Embryonic facial prominence (tissue), 1 donor: ENCODE results near the gene CCDC149.

Source experiments
- DNase-seq: peaks from one replicate; pipeline ENCODE4 v3.0.0-alpha.2; 2016; ENCODE audit errors: extremely low spot score

CCDC149 gene

DNA sequence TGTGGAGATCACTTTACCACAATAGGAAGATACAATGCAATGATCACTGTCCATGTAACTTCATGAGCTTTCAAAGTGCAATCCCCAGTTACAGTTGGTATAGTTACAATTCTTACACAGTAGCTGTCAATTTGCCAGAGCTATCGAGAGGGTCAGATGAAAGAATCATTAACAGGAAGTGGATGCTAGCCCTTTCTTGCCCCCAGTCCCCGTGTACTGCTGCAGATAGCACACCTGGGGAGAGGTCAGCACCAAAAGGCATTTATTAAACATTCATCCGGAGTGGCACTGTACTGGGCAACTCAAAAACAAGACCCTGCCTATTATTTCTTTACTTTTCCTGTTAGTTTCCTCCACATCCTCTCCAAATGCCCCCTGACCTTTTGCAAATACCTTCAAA is 69.7 kb downstream of the CCDC149 start:
- no peak for DNase-seq

DNA sequence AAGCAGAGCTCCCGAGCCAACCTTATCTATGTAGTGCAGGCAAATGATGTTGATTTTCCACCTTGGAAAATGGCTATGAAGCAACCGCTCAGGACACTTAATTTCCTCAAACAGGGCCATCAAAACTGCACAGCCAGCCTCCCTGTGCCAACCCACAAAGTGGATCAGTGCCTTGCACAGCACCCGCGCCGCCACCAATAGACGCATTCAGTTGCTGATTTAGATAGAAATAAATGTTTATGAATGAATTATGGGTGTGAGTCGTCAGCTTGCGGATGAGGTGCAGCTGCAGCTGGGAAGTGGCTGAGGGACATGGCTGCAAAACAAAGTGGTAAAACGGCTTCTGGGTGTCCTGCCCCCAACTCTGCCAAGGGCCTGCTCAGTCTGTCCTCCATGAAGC is 70.5 kb downstream of the CCDC149 start:
- no peak for DNase-seq

DNA sequence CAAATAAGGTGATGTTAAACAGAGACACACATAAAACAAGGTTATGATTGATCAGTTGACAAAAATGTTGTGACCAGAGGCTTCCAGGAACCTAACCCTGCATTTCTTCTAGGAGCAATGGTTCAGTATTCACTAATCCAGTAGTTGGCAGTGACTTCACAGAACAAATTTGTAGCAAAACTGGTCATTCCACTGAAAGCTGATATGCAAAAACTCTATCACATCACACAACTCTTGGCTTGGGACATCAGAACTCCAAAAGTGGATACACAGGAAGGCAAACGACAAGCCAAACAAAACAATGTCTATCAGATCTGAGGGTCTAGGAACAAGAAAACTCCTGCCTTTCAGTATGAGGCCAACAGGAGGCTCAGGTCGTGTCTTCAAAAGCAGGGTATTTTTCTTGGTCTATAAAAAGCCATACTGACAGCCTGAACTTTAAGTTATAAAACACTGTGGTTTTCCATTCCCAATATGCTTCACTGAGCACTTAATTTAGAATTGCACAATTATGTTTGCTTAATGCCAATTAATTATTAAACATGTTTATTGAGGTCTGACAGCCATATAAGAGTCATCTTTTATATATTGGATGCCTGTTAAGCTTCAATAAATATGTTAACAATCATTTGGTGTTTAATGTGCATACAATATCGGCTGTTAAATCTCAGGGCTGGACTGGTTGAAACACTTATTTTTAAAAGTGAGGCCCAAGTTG is 71.9 kb downstream of the CCDC149 start:
- no peak for DNase-seq

DNA sequence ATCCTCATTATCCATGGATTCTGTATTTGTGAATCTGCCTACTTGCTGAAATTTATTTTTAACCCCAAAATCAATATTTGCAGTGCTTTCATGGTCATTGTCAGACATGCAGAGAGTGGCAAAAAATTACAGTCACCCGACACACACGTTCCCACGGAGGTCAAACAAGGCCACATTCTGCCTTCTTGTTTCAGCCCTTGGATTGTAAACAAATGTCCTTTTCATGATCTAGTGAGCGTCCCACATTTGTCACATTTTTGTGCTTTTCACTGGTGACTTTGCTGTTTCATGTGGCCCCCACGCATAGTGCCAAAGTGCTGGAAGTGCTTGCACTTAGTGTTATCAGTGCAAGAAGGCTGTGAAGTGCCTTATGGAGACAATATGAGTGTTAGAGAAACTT is 72.5 kb downstream of the CCDC149 start:
- DNase-seq: no peak

DNA sequence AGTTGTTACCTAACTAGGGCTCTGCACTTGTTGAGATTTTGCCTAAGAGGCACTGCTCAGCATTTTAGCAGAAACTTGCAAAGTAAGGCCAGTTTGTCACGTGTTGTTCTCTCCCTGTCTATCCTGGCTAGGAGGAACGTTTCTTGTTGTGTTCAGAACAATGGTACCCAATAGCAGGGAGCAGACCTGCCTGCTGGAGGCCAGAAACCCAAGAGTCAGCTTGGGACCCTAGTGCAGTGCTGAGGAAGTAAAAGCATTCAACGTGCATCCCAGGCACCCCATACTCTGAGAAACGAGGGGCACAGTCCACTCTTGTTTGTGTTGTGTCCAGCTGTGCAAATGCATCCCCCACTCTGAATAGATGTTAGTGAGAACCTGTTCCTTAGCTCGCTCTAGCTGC is 75.1 kb downstream of the CCDC149 start:
- DNase-seq: no peak

DNA sequence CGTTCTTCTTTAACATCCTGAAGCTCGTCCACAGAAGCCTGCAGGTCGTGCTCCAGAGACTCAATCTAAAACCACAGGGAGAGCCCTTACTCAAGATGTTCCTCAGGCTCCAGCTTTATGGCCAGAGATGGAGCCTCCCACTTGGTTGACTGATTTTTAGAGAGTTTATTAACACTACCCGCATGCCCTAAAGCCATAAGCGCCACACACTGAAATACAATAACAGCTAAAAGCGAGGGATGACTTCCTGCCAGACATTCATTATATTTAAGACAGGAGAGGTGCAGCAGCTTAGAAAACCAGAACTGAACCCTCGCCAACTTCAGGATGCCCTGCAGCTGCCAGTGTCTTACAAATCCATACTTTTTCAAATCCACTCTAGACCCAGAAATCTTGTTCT is 75.5 kb downstream of the CCDC149 start:
- DNase-seq: no peak

DNA sequence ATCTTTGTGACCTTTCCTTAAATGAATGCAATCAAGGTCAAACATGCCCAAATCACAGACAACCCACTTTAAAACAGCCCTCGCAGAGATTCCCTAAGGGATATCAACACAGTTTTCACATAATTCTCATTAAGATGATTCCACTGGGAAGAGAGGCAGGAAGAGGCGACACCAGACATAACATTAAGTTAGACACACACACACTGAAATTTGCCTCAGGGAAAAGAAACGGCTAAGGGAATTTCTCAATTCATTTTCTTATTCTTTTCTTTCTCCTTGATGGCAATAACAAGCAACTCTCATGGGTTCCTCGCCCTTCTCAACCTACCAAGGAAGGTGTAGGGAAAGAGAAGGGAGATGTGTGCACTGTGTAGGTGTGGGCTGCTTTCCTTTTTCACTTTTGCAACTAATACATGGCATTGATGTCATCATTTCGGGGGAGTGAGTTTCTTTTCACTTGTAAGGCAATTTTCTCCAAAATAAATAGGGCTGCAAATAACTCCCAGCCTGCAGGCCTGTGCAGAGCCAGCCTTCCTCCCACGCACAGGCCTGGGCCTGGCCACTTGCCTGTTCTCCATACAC is 76.1 kb downstream of the CCDC149 start:
- no peak for DNase-seq

DNA sequence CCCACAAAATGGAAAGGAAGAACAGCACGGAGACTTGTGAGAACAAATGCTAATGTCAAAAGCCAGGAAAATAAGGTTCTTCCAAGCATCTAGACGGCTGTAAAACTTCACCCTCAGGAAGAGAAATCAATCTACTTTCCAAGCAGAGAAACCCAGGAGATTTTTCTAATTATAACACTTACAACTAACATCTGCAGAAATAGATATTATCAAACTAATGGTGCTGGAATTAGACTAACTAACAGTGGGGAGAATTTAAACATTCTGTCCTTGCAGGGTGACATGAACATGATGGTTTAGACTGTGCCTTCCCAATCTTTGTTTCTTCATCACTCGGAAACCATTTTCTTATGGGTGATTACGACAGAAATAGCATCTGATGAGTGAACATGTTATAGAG is 77.1 kb downstream of the CCDC149 start:
- DNase-seq: no peak

DNA sequence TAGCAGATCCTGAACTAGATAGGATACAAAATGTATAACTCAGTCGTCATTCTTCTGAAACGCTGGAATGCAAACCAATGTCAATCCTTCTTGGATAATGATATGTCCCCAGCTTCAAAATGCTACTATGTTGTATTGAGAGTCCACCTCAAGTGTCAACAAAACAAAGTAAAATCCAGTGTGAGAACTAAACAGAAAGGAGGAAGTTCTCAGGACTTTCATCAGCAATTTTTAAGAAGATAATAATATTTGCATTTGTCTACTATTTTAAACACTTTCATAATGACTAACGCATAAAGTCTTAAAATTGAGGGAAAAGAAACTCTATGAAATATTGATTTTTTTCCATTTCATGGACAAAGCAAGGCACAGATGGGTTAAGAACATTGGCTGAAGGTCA is 81.2 kb downstream of the CCDC149 start:
- no peak for DNase-seq

DNA sequence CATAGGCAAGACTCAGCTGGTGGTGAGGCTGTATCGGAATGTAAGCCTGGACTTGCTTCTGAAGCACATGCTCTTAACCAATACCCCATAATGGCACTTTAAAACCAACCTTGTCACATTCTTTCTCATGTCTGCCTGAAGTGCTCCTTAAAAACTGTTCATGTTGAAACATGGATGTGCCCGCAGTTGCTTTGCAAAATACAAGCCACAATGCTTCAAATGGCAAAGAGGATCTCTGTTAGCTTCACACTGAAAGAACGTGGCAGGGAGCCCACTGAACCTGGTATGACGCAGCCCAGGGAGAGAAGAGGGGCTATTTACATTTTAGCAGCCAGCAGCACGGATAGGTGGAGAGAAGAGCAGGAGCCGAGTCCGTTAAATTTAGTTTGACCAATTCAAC is 88.1 kb downstream of the CCDC149 start:
- no peak for DNase-seq

DNA sequence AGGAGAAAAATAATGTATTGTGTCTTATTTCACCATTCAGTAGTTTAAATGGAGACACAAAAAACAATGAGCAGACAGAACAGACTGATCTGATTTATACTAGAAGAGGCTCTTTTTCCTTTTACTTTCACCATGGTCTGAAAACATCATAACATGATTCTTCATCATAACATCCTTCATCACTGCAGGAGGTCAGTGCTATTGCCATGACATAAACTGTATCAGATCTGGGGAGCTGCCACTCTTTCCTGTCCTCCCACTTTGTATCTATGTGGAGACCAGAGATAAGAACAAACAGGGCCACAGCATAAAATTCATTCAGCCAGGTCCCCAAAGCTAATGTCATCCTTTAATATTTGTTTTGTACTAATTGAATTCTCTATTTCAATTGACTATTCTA is 92.3 kb downstream of the CCDC149 start:
- DNase-seq: no peak

DNA sequence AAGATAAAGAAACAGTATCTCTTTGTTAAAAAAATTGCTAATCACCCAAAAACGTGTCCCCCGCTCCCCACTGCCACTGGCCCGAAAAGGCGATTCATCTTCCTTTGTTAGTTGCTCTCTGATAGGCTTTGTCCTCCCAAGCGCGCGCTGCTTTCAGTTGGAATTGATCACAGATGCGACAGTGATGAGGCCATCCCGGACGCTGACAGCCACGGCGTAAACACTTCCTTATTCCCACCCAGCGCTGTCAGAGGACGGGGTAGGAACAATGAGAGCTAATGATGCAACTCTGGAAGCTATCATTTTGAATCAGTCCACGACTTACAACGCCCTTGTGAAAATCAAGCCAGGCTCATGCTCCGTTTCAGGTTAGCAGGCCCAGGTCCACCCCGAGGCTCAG is 96.0 kb downstream of the CCDC149 start:
- DNase-seq: no peak

DNA sequence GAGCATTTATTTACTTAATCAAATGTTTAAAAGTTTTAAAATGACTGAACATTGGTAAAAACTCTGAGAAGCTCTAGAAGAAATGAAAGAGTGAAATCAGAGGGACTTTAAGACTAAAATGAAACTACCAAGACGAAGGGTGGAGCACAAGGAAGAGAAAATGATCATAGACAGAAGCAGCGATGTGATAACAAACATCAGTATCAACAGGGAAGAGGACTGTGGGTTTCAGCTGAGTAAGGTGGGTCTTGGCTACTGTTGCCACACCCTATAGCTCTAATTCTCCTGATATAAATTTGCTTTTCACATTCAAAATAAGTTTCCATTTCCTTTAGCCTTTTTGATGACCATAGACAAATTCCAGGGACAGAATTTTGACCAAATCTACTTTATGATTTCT is 99.1 kb downstream of the CCDC149 start:
- DNase-seq: no peak

DNA sequence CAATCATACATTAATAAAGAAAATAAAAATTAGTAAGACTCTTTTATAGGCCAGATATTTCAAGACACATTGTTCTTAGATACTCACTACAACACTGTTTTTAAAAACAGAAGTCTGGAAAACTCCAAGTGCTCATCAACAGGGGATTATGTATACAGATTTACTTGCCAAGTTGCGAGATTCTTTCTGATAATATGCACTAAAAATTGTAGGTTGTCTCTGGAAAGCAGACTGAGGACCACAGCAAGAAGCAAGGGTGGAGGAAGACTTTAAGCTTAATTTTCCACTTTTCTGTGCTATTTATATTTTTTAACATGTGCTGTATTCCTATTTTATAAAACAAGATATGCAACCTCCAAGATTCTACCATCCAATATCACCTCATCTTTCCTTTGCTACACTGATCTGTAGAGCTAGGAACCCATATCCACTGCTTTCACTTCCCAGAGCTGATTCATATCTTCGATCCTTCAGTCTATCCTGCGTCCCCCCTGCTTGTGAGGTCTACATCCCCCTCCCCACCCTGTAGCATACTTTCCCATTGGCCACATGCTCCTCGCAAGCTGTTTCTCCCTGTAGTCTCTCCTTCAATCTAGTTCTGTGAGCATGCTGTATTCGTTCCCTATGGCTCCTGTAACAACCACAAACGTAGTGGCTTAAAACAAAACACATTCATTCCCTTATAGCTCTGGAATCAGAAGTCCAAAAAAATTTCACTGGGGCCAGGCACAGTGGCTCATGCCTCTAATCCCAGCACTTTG is 101.8 kb downstream of the CCDC149 start:
- DNase-seq: no peak

DNA sequence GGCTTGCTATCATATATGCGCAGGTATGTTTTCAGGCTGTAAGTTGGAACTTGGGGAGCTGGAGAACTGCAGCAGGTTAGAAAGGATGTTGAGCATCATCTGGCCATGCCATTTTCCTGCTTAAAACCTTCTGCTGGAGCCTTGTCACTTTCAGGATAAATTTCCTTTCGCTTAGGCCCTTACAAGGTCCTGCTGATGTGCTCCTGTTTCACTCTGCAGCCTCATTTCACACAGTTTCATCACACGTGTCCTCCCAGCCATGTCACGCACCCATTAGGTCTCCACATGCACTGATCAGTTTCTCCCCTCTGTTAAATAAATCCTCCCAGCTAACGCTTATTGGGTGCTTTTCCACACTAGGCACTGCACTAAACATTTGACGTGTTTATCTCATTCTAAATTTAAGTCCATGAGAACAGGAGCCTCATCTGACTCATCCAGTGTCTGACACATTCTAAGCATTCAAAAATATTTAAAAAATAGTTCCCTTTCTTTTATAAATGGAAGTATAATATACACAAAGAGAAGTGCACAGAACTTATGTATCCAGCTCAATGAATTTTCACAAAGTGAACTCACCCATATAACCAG is 102.9 kb downstream of the CCDC149 start:
- no peak for DNase-seq

DNA sequence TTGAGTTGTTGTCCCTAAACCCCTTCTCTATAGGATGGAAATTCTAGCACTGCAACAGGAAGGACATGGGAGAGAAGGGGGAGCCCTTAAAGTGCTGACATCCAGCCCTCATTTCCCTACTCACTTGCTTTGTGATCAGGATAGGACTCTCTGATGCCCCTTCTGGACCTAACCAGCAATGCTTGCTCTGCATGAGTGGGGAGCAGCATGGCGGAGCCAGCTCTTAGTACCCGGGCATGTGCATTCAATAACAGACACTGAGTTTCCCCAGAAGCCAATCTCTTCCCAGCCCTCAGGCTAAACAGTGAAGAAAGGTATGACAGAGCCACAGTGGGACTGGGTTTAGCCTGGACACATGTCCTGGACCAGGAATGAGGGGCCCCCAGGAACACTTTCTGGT is 103.5 kb downstream of the CCDC149 start:
- DNase-seq: no peak

DNA sequence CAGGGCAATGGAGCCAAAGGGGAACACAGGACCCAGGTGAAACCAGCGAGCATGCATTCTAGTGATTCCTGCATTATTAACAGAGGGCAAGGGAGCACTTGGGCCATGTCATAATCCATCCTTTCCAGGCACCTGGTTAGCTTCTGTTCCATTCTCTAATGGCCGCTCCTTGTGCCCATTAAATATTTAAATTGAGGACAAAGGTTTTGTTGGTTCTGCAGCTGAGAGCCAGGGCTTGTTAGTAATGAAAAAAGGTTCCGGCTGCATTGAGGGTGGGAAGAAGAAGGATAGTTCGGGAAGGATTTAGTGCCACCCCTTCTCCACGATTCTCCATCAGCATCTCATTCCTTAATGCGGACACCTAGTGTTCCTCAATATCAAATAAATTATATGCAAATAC is 103.9 kb downstream of the CCDC149 start:
- DNase-seq: no peak

DNA sequence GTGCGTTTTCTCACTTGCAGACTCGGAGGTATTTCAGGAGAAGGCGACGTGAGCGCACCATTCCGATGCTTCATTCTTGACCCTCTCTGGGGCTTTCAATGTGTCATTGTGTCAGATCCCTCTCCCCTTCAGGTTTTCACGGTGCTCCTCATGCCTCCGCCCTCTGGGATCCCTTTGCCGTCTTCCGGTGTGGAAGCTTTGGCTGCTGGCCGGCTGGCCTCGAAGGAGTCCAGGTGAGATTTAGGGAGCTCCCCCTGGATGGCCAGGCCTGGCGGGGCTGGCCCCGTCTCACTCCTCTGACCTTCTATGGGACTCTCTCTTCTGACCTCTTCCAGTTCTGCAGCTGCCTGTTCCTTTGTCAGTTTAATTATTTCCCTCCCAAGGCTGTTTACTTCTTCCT is 104.6 kb downstream of the CCDC149 start:
- DNase-seq: no peak

DNA sequence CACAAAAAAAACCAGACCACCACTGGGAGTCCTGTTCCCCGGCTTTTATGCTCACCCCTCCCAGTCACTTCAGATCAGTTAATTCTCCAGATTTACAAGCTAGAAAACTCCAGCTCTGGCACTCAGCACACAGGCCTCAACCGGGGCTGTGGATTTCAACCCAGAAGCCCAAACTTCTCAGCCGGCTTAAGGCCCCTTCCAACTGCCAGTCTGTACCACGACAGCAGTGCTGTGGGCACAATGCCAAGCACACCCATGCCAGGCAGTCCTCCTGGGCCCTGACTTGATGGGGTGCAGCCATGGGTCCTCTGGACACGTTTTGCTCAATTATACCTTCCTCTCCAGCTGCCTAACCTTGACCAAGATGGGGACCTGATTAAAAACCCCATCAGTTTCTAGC is 105.2 kb downstream of the CCDC149 start:
- DNase-seq: no peak

DNA sequence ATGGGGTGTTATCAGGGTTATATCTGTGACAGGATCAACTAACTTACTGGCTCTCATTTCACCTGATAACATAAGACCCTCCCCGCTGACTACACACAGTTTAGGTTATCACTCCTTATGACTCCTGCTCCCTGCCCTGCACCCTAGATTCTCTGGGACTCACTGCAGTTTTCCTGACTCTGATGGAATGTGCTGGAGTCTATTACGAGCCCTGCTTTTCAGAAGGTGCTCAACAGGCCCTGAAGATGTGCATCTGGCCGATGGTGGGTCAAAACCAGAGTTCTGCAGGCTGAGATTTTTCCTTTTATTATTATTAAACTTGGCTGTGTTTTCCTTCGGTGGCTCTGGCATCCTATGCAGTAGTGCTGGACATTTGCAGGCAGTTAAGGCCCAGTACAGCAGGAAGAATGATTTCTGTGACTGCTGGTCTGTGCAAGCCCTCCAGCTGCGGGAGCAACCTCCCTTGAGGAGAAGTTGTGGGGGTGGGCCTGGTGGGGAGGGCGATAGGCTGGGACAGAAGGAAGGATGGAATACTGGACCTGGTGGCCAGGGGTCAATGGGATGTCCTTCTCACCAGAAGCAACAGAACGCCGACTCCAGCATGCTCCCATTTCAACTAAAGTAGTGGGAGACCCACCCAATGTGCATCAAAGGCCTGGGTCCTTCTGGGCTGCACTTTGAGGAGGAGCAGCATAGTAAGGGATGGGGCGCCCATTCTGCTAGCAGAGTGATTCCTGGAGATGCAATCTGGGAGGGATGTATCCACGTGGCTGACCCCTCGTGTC is 106.4 kb downstream of the CCDC149 start:
- DNase-seq: no peak

DNA sequence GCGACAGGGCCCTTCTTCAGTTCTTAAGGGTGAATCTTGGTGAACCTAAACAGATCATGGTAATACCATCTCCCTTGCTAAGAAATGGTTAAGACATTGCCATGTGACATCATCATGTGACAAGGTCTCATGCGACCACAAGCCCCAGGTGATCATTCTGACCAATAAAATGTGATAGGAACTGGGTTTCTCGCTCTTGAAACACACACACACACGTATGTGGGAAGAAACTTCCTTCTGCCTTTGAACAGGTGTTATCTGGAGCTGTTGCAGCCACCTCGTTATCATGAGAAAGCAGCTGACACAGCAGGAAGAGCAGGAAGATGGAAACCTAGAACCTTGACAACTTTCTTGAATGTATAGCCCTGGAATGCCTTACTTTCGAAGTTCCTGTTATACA is 107.3 kb downstream of the CCDC149 start:
- no peak for DNase-seq

DNA sequence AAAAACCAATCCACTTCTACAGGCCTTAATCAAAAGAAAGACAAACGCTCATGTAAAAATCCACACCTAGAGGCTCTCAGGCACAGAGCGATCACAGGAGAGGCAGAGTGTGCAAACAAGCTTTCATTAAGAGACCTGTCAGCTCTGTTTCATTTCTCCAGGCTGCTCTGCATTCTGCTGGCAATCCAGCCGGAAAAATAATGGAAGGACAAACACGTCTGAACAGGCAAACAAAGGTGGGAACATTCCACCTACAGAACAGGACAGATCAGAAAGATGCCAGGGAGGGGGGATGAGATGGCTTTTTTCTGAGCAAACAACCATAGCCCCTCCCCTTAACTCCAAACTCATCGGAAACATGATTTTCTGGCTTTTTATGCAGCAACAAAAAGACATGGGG is 107.8 kb downstream of the CCDC149 start:
- DNase-seq: no peak
